ENCODE measurements around the gene SMIM5. TPM values are rescaled to one million over a fixed set of nuclear protein-coding genes. Genes with fewer than 3 reads are reported as not detected.

The SMIM5 gene
- total and polyA plus RNA-seq, 2 of the 13 experiments (the other 11 are each of a cell fraction or from before 2014, with no cell fraction given), result not detected

- POLR2A ChIA-PET, result interaction anchor here (1.3 to 2.0 kb wide), 3 partner anchors 22 to 86 kb away, joined by 3 to 11 read pairs (median 4); partner anchors contain the start of gene ITGB4
- ATAC-seq, result no peak
- no peaks in the 10 kb centered on the region for H3K9me3 ChIP-seq (ENCODE audit: low read length)
- 0% methylated on average over 4 of the region's 4 CpGs for WGBS (ENCODE audit: low lambda C conversion rate)
- H3K27me3 ChIP-seq (ENCODE audit: control insufficient read depth in 1 of 2, insufficient read depth in 2 of 2, low read length in 2 of 2), result peaks cover 0 to 5% of the 10 kb centered on the region in 2 experiments; a peak in 1 of 5 replicates
- no peak for FAIRE-seq
- peak overlapping the region; percentile 69 for H3K27ac ChIP-seq (ENCODE audit: extremely low read length, insufficient read depth, low read length)
- no peak for DNase-seq (ENCODE audit: low spot score)
- in situ Hi-C loops (cut with HindIII; ENCODE audit: extremely low pct_ligation_motif_present, low pct_unique_long_range_greater_than_20kb), result no loop called here
- H3K4me2 ChIP-seq (ENCODE audit: low read depth, low read length), result peak overlapping the region; percentile 82
- TF ChIP-seq ZNF784 (CRISPR knock-in tag; IDR thresholded peaks at IDR 0.05; ENCODE audit: borderline replicate concordance), result peak; percentile 65; the same call in 1 of the 2 replicates
- no peak for TF ChIP-seq HCFC1 (IDR thresholded peaks at IDR 0.05; ENCODE audit: low read depth, low read length)
- TF ChIP-seq ZNF747 (CRISPR knock-in tag; IDR thresholded peaks at IDR 0.05; ENCODE audit: borderline replicate concordance), result 0 out of 2 replicates have a peak, but pooled peaks have one; percentile 13
- TF ChIP-seq ZNF569 (CRISPR knock-in tag; IDR thresholded peaks at IDR 0.05; ENCODE audit: borderline replicate concordance), result peak; percentile 13; the same call in 1 of the 2 replicates
- TF ChIP-seq CTCF (CRISPR knock-in tag; IDR thresholded peaks at IDR 0.05), result no peak
- no peak for TF ChIP-seq POLR2AphosphoS2 (IDR thresholded peaks at IDR 0.05; ENCODE audit: low read depth, low read length)
- no peak for TF ChIP-seq GFI1 (CRISPR knock-in tag; IDR thresholded peaks at IDR 0.05; ENCODE audit: borderline replicate concordance)
- TF ChIP-seq NFKBIZ (CRISPR knock-in tag; IDR thresholded peaks at IDR 0.05), result no peak
- no peak for TF ChIP-seq SYNCRIP (IDR thresholded peaks at IDR 0.05; ENCODE audit: insufficient read depth, low read depth, low read length)
- no peak for TF ChIP-seq ZBTB2 (CRISPR knock-in tag; IDR thresholded peaks at IDR 0.05; ENCODE audit: low read depth)
- peaks cover 68% of the 10 kb centered on the region for H3K79me2 ChIP-seq (ENCODE audit: insufficient read depth, low read length)
- H3K4me1 ChIP-seq (ENCODE audit: insufficient read depth, low read length), result peaks cover 39% of the 10 kb centered on the region
- BruUV-seq (replicated peaks), result no TSS peak
- peaks cover 14 to 46% of the 10 kb centered on the region in 2 experiments for H3K36me3 ChIP-seq (replicated peaks in 1 of 2; ENCODE audit: control insufficient read depth in 1 of 2, insufficient read depth in 2 of 2, low read length in 2 of 2)
- CTCF ChIA-PET (ENCODE audit: low intra/inter-chr PET ratio, low total read pairs), result interaction anchor here (1.4 kb wide), 1 partner anchor 34 kb away, joined by 3 read pairs; no protein-coding TSS in a partner anchor
- peaks cover 6% of the 10 kb centered on the region; the same call in 1 of the 2 replicates for H4K20me1 ChIP-seq (ENCODE audit: insufficient read depth, low read length)
- H3K4me3 ChIP-seq (replicated peaks in 1 of 3; ENCODE audit: insufficient read depth in 1 of 3, low read depth in 2 of 3, low read length in 3 of 3), result peak overlapping the region; percentile 77 to 99 (median 99)
- no peak overlapping the region for H2AFZ ChIP-seq (ENCODE audit: low read length)
- intact Hi-C loops (cut with micrococcal nuclease; ENCODE audit: unreplicated experiment), result loop anchor here (1.0 kb wide), 1 partner anchor 35 kb away; the partner anchor contains the start of gene SMIM5
- peak overlapping the region; percentile 92 for H3K9ac ChIP-seq (ENCODE audit: insufficient read depth, low read depth, low read length)
These were observed 34.6 kb downstream of the SMIM5 start for GRCh38 chr17:75667825-75668224.

All from HepG2 (cell line).